ENCODE results near the gene FAM83B.

FAM83B gene

GRCh38 chr6:54980511-54981275 is 134.1 kb downstream of the FAM83B start:
- no peak overlapping the region for H3K27ac ChIP-seq
- TF ChIP-seq CTCF (IDR thresholded peaks at IDR 0.05): no peak
- TF ChIP-seq ZFX (IDR thresholded peaks at IDR 0.05; ENCODE audit: borderline replicate concordance): no peak

- H3K27ac ChIP-seq: no peak overlapping the region
- TF ChIP-seq ZFX (IDR thresholded peaks at IDR 0.05; ENCODE audit: borderline replicate concordance): no peak
- TF ChIP-seq CTCF (IDR thresholded peaks at IDR 0.05): no peak
Measured at GRCh38 chr6:54981276-54981609, 134.7 kb downstream of the FAM83B start.

GRCh38 chr6:54981647-54982046 is 135.1 kb downstream of the FAM83B start:
- no peak overlapping the region for H3K27ac ChIP-seq

GRCh38 chr6:54987633-54988290 is 141.2 kb downstream of the FAM83B start:
- no peak overlapping the region for H3K27ac ChIP-seq
- TF ChIP-seq ZFX (IDR thresholded peaks at IDR 0.05; ENCODE audit: borderline replicate concordance): no peak

More at GRCh38 chr6:54981647-54982046, 135.1 kb downstream of the FAM83B start:
- TF ChIP-seq ZFX (IDR thresholded peaks at IDR 0.05; ENCODE audit: borderline replicate concordance) (no peak), CTCF (IDR thresholded peaks at IDR 0.05) (no peak)

GRCh38 chr6:54988576-54988975 is 142.0 kb downstream of the FAM83B start:
- H3K27ac ChIP-seq: no peak overlapping the region
- TF ChIP-seq CTCF (IDR thresholded peaks at IDR 0.05) (no peak), ZFX (IDR thresholded peaks at IDR 0.05; ENCODE audit: borderline replicate concordance) (no peak)

- H3K27ac ChIP-seq: no peak overlapping the region
- no peak for TF ChIP-seq ZFX (IDR thresholded peaks at IDR 0.05; ENCODE audit: borderline replicate concordance)
- no peak for TF ChIP-seq CTCF (IDR thresholded peaks at IDR 0.05)
Measured at GRCh38 chr6:54990001-54990400, 143.4 kb downstream of the FAM83B start.

Data from 22Rv1 (cell line).